Measurements from ENCODE around the gene UQCR11.

Gene UQCR11

DNA sequence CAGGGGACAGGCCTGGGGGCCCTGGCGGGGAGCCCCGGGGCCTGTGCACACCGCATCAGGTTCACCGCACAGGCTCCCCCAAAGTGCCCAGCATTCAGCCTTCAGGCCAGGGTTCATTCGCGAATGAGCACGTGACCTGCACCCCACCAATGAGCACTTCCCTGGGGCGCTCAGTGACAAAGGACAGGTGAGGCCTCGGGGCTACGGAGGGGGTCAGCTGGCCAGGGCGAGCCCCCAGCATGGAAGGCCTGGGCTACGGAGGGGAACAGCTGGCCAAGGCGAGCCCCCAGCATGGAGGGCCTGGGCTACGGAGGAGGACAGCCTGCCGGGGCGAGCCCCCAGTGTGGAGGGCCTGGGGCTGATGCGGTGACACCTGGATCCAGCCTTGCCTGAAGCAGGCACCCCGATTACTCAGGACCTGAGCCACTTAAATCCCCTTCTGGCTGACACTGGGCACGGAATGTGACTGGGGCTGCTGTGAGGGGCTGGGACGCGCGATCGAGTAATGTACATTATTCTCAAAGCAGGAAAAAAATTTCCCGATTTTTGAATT lies 24.1 kb upstream of the UQCR11 start:
- no peak for TF ChIP-seq POLR2A (IDR thresholded peaks at IDR 0.05; ENCODE audit: low read depth, low read length)
- no peak for FAIRE-seq
- no peak for DNase-seq (ENCODE audit: insufficient read length, low spot score)

DNA sequence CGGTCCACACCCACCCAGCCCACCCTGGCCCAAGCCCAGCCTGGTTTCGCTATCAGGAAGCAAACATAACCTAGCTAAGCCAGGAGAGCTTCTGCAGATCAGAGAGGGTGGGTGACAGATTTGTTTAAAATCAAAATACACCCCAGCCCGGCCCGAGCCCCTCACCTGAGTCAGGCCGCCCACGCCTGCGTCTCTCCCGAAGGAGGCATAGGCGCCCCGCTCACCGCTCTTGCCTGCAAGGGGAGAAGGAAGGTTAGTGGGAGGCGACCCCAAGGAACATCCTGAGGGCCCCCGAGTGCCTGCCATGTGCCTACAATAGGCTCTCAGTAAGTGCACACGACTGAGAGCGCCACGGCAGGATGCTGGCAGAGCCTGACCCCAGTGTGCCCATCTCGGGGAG lies 21.9 kb upstream of the UQCR11 start:
- FAIRE-seq (no peak), DNase-seq (ENCODE audit: insufficient read length, low spot score) (no peak)
- TF ChIP-seq POLR2A (IDR thresholded peaks at IDR 0.05; ENCODE audit: low read depth, low read length): no peak

DNA sequence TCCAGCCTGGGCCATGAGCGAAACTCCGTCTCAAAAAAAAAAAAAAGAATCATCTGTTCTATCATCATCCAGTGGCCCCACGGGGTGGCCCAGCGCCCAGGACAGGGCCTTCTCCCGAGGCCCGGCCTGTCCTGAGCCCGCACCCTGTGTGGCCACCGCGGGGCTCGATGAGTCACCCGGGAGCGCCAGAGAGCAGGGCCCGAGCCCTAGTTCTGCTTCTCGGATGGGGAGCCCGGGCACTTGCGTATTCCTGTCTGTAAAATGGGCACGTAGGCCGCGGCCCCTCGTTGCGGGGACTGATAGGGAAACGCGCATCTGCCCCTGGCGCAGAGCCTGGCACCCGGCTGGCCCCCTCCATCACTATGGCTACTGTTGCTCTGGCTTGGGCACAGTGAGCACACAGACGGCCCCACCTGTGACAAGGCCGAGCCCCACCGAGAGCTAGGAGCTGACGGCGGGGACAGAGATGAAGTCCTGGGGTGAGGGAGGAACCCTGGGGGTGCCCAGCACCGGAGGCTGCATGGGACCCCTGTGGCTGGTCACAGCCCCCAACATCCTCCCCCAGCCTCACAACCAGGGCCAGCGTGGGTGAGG lies 21.3 kb upstream of the UQCR11 start:
- DNase-seq (ENCODE audit: insufficient read length, low spot score) (no peak), FAIRE-seq (no peak)
- TF ChIP-seq POLR2A (IDR thresholded peaks at IDR 0.05; ENCODE audit: low read depth, low read length): no peak

DNA sequence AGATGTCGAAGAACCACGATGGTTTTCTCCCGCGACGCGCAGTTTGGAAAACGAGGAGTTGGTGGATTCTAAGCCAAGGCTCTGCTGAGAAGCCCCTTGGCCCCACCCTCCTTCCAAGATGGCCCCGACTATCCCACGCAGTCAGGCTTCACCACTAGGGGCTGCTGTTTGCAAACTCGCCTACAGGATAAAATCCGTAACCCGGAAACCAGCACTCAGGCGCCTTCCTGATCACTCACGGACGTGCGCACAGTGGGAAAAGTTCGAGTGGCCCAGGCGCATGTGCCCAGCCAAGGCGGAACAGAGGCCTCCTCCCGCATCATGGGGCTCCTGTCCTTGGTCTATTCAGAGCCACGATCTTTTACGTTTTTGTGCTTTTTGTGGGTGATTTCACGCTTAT lies 19.2 kb upstream of the UQCR11 start:
- no peak for TF ChIP-seq POLR2A (IDR thresholded peaks at IDR 0.05; ENCODE audit: low read depth, low read length)
- DNase-seq (ENCODE audit: insufficient read length, low spot score) (peak; percentile 54), FAIRE-seq (no peak)

DNA sequence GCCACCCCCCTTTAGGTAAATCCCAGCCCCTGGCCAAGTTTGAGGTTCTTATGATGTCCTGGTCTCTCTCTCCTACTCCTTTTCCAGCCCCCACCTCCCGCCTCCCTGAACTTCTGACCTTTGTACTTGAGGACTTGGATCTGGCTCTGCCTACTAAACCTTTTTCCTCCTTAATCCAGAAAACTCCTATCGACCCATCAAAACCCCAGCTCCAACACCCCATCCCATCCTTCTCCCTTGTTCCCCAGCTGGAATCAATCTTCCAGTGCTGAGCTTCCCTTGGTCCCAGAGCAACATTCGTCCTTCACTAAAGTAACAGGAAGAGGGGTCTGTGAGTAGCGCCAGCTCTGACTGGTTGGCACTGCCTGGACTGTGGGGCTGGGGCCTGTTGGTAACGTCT lies 17.3 kb upstream of the UQCR11 start:
- DNase-seq (ENCODE audit: insufficient read length, low spot score) (no peak), FAIRE-seq (no peak)
- no peak for TF ChIP-seq POLR2A (IDR thresholded peaks at IDR 0.05; ENCODE audit: low read depth, low read length)

DNA sequence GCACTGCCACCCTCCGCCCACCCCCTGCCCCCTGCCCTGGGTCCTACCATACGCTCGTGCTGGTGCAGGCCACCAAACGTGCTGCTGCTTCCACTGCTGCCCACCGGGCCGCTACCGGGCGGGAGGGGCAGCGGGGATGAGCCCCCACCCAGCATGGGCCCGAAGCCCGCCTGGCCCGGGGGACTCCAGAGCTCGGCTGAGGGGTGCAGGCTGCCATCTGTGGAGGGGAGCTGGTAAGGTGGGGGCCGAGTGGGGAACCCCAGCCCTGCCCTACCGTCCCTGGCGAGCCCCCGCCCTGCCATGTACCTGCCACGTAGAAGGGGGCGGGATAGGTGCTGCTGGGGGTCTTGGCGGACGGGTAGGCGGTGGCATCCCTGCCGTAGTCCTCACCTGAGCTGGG lies 16.7 kb upstream of the UQCR11 start:
- FAIRE-seq (no peak), DNase-seq (ENCODE audit: insufficient read length, low spot score) (no peak)

DNA sequence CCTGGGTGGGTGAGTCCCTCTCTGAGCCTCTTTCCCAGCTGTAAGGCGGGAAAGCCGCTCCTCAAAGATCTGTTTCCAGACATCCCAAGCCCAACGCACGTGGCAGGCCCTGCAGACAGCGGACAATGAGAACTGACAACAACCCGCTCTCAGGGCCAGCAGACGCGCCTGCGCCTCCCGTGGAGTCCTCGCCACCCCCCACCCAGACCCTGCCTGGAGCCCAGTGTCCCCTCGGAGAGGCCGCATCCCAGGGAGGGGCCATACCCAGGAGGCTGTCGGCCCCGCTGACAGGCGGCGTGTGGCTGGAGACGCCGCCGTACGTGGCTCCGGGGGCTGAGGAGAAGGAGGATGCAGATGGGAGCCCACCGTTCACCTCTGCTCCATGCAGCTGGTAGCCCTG lies 16.3 kb upstream of the UQCR11 start:
- FAIRE-seq: no peak
- TF ChIP-seq POLR2A (IDR thresholded peaks at IDR 0.05; ENCODE audit: low read depth, low read length): no peak
- DNase-seq (ENCODE audit: insufficient read length, low spot score): no peak

More for the DNA sequence above, 16.7 kb upstream of the UQCR11 start:
- TF ChIP-seq POLR2A (IDR thresholded peaks at IDR 0.05; ENCODE audit: low read depth, low read length): no peak

DNA sequence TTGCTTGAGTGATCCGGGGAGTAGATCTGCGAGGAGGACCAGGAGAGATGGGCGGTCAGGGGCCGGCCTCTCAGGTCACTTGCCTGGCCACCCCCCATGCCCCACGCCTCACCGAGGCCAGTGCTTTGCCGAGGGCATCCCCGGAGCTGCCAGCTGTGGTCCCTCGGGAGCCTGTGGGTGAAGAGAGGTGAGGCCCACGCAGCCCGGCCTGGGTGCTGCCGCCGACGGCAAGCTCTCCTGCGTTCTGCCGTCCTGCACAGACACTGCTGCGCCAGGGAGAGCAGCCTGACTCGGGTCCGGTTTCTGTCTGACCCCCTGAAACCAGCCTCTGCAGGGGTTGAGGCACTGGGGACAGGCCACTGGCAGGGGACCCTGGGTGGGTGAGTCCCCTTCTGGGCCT lies 15.8 kb upstream of the UQCR11 start:
- no peak for TF ChIP-seq POLR2A (IDR thresholded peaks at IDR 0.05; ENCODE audit: low read depth, low read length)
- FAIRE-seq (no peak), DNase-seq (ENCODE audit: insufficient read length, low spot score) (no peak)

DNA sequence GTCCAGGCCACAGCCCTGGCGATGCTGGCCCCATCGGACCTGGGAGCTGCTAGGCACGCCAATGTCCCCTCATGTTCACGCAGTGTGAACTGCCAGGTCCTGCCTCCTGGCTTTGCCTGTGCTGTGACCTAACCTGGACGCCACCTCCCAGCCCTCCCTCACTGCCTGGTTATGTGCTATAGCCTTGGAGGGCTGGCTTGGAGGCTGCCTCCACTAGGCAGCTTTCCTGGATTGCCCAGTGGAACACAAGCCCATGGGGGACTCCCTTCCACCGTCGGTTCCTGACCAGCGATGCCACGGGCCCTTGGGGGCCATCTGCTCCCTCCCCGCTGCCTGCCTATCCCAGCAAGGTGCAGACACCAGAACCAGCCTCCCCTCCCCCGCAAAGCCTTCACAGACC lies 15.2 kb upstream of the UQCR11 start:
- no peak for TF ChIP-seq POLR2A (IDR thresholded peaks at IDR 0.05; ENCODE audit: low read depth, low read length)
- FAIRE-seq (no peak), DNase-seq (ENCODE audit: insufficient read length, low spot score) (no peak)

DNA sequence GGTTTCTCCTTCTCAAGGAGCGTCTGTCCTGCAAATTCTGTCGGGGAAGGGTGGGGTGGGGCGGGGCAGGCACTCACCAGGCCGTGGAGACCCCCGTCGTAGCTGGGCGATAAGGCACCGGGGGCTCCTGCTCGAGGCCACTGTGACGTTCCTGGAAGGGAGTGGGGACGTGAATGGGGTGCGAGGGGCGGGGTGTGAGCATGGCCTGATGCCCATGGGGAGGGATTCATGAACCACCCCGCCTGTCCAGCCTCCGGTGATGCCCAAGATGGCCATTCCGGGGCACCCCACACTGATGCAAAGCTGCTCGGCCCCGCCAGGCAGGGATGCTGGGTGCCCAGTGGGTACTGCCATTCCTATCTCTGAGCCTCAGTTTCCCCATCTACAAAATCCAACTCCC lies 14.4 kb upstream of the UQCR11 start:
- DNase-seq (ENCODE audit: insufficient read length, low spot score) (no peak), FAIRE-seq (no peak)
- TF ChIP-seq POLR2A (IDR thresholded peaks at IDR 0.05; ENCODE audit: low read depth, low read length): no peak

DNA sequence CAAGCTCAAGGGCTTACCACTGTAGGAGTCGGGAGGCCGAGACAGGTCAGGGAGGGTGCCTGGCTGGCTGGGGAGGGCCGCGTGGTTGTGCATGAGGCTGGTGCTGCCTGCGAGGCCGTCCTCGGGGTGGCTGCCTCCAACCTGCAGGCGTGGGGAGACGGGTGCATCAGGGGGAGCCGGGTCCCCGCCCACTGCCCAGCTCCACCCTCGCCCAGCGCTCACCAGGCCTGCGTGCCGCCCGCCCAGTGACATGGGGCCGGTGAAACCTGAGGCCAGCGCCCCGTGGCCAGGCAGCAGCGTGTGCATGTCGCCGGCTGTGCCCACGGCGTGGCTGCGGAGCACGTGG lies 13.8 kb upstream of the UQCR11 start:
- TF ChIP-seq POLR2A (IDR thresholded peaks at IDR 0.05; ENCODE audit: low read depth, low read length): no peak
- FAIRE-seq (no peak), DNase-seq (ENCODE audit: insufficient read length, low spot score) (no peak)

DNA sequence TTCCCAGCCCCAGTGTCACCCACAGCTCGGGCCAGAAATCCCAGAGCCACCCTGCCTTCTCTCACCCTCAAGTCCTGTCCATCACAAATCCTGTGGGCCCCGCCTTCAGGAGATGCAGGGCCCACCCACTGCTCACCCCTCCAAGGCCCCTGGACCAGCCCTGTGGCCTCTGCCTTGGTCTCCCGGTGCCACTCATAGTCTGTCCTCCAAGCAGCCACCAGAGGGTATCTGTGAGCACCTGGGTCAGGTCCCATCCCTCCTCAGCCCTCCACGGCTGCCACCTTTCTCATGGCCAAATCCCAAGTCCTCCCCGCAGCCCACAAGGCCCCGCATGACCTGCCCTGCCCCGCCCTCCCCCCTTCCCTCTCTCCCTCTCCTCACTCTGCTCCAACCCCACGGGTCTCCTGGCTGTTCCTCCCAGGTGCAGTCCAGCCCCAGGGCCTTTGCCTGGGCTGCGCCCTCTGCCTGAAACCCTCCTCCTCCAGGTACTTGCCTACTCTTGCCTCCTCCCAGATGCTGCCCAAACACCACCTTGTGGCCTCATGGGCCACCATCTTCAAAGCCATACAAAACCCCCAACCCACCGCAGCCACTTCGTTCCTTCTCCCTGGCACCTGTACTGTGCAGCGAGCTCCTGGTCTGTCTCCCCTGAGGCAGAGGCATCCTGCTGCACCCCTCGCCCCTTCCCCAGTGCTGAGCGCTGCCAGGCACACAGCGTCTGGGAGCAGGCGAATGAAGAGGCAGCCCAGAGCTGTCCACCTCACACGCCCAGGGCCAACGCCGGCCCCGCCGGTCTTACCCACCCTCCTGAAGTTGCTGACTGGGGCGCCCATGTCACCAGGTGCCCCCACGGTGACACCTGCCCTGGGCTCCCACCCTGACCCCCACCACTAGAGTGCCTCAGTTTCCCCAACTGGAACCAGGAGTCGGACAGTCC lies 13.2 kb upstream of the UQCR11 start:
- FAIRE-seq (no peak), DNase-seq (ENCODE audit: insufficient read length, low spot score) (peak; percentile 61)
- no peak for TF ChIP-seq POLR2A (IDR thresholded peaks at IDR 0.05; ENCODE audit: low read depth, low read length)

DNA sequence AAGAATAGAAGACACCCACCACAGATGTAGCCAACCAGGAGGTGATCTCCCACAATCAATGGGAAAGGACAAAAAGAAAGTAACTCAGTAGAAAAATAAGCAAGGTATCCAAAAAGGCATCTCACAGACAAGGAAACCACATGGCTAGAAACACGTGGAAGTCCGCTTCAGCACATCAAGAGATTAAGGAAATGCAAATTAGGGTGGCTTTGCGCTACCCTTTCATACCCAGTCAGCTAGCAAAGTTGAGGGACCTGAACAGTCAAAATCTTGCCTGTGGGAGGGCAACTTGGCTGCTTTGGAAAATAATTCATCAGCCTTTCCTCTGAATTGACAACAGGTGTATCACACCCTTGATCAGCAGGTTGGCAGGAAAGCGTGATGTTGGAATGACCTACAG lies 11.6 kb upstream of the UQCR11 start:
- FAIRE-seq (no peak), DNase-seq (ENCODE audit: insufficient read length, low spot score) (no peak)
- TF ChIP-seq POLR2A (IDR thresholded peaks at IDR 0.05; ENCODE audit: low read depth, low read length): no peak

DNA sequence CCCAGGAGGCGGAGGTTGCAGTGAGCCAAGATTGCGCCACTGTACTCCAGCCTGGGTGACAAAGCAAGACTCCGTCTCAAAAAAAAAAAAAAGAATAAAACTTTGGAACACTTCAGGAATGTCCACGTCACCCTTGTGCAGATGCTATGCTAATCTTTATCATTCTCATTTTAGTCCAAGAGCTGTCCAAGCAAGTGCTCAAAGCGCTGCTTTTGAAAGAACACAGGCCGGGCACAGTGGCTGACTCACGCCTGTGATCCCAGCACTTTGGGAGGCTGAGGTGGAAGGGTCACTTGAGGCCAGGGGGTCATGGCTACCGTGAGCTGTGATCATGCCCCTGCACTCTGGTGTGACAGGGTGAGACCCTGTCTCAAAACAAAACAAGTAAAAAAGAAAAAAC lies 11.1 kb upstream of the UQCR11 start:
- DNase-seq (ENCODE audit: insufficient read length, low spot score) (no peak), FAIRE-seq (no peak)
- no peak for TF ChIP-seq POLR2A (IDR thresholded peaks at IDR 0.05; ENCODE audit: low read depth, low read length)
